Stimulated activated CD8-positive, alpha-beta memory T cell treated with anti-CD3 and anti-CD28 coated beads, Interleukin-12 subunit alpha, Interleukin-12 subunit beta, amount 100 ng/mL, for 4 hours (primary cell): ENCODE data around the gene ALCAM.
"Not testable (repeated sequence)": the region's sequence is repeated elsewhere in the genome, so short reads cannot be mapped to it uniquely, and the experiment has no call there.

Experiments
- DNase-seq: peaks from one replicate; pipeline ENCODE4 v3.0.0-alpha.2; 2020; ENCODE audit warnings: low read depth

The ALCAM gene

GRCh38 chr3:105584003-105584790, 217.5 kb downstream of the ALCAM start:
- DNase-seq, result no peak

GRCh38 chr3:105593315-105593714, 226.6 kb downstream of the ALCAM start:
- no peak for DNase-seq

DNA sequence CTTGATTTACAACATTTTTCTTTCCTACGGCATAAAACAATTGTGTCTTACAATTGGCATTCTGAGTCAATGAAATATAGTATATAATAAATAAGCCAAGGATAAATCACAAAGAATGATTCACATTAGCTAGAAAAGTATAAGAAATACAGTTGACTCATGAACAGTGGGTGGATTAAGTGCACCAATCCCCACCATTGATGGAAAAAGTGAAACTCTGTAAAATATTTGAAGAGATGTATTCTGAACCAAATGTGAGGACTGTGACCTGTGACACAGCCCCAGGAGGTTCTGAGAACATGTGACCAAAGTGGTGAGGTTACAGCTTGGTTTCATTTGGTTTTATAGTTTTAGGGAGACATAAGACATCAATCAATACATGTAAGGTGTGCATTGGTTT, 227.5 kb downstream of the ALCAM start:
- DNase-seq, result no peak

GRCh38 chr3:105598042-105598796, 231.5 kb downstream of the ALCAM start:
- DNase-seq, result no peak

- no peak for DNase-seq
Measured at GRCh38 chr3:105599350-105599749, 232.6 kb downstream of the ALCAM start.

- not testable (repeated sequence) for DNase-seq
Measured at GRCh38 chr3:105601756-105602155, 235.0 kb downstream of the ALCAM start.

DNA sequence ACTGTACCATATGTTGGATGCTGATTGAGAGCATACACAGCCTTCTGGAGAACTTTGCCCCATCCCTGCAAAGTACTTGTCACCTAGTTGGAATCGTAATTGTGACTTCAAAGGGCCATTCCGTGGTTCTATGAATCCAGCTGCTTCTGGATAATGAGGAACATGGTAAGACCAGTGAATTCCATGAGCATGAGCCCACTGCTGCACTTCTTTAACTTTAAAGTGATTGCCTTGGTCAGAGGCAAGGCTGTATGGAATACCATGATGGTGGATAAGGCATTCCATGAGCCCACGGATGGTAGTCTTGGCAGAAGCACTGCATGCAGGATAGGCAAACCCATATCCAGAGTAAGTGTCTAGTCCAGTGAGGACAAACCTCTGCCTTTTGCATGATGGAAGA, 235.6 kb downstream of the ALCAM start:
- not testable (repeated sequence) for DNase-seq

GRCh38 chr3:105603516-105603915, 236.8 kb downstream of the ALCAM start:
- not testable (repeated sequence) for DNase-seq

- no peak for DNase-seq
Measured at GRCh38 chr3:105606016-105606415, 239.3 kb downstream of the ALCAM start.

- DNase-seq, result no peak
Measured at GRCh38 chr3:105608623-105609022, 241.9 kb downstream of the ALCAM start.

GRCh38 chr3:105610473-105610872, 243.8 kb downstream of the ALCAM start:
- DNase-seq, result no peak

GRCh38 chr3:105611304-105612192, 244.8 kb downstream of the ALCAM start:
- no peak for DNase-seq

- no peak for DNase-seq
Measured at GRCh38 chr3:105613120-105613519, 246.4 kb downstream of the ALCAM start.

DNA sequence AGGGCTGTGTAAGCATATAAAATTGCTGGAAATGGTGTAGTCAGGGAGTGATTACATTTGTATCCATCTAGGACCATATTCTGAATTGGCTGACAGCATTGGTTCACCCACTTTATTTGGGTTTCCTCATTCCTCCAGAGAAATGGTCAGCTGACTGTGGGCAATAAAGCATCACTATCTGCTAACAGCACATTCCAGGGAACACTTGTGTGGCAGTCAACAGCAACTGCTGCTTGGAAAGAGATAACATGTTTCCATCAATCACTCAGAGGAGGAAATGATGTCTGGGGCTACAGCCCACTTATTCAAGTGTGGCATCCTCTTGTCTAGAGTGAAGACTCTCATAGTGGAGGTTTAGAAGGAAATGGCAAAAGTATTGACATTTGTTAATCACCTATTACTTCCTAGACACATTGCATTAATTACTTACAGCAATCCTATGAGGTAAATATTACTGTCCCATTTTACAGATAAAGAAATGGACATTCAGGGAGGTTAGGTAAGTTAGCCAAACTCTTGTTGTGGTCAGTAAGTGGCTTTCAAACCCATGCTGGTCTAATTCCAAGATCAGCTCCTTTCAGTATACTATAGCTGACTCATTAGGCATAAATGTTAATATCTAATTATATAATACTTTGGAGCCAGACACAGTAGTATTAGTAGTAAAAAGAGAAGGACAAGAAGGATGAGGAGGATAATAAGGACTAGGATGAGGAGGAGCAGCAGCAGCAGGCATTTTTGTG, 247.8 kb downstream of the ALCAM start:
- DNase-seq, result no peak

DNA sequence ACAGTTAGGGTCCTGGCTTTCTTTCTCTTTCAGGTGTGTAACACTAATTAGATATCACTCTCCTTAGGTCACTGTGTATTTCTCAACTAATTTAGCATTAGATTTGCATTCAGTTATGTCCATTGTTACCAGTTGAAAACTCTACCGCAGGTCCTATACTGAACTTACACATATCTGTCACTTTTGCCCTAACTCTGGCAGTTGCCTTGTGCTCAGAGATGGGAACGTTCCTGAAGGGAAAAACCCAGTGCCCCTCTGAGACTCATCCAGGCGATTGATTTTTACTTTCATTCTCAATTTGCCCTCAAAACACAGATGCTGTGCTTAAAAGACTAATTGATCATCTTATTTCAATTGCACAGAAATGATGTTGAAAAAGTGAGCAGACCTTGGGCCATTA, 249.1 kb downstream of the ALCAM start:
- DNase-seq, result no peak

- DNase-seq, result no peak
Measured at GRCh38 chr3:105616374-105617121, 249.8 kb downstream of the ALCAM start.

- no peak for DNase-seq
Measured at GRCh38 chr3:105618556-105618955, 251.8 kb downstream of the ALCAM start.

DNA sequence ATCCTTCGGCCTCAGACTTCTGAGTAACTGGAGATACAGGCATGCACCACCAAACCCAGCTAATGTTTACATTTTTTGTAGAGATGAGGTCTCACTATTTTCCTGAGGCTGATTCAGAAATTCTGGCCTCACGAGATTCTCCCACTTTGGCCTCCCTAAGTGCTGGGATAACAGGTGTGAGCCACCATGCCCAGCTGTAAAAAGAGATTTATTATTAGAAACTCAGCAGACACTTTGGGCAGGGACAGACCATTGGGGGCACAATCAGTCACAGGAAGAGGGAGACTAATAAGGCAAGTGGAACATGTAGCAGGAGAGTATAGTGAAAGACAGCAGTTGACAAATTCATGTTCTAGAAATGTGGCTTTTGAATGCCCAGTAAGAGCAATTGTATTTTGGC, 252.9 kb downstream of the ALCAM start:
- DNase-seq, result no peak

DNA sequence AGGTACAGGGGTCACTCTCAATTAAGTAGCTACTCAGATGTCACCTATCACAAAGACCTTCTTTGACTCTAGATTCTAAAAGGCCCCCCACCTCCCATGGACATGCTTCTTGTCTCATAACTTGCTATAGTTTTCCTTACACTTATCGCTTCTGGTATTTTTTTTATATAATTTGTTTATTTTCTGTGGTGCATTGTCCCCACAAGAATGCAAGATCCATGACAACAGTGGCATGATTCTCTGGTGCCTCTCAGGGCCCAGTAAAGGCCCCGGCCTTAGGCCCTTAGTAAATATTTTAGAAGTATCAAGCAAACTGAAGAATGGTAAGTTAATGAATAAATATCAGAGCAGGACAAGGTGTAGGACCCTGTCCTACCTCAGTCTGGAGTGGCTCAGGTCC, 253.5 kb downstream of the ALCAM start:
- no peak for DNase-seq

DNA sequence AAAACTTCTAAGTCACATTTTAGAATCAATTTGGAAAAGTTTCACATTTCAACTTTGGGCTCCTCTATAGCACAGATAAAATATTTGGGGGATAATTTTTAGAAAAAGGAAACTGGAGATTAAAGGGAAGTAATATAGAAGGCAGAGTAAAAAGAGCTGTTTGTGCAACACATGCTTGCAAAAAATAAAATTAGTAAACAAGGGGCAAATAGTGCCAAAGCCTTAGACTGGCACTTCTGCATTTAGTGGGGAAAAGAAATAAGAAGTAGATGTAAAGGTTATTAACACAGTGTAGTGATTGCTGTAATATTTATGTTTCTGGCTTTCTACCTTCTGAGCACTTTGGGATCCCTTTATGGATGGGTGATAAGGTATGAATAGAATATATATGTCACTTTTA, 255.5 kb downstream of the ALCAM start:
- DNase-seq, result no peak
